WTC11 (cell line): ENCODE results near the gene CENPX. TPM values are rescaled to one million over a fixed set of nuclear protein-coding genes. Genes with fewer than 3 reads are reported as not detected.

Experiments
- ATAC-seq: fragments of 200-7000 bp; cut with Tn5 transposase; 2 replicates; pipeline ENCODE4 v1.10.0; 2021; ENCODE audit warnings: mild to moderate bottlenecking, moderate library complexity
- CTCF ChIA-PET: fragments of 300-600 bp; sonication (Branson Sonifier 250); formaldehyde crosslinking; loops from one replicate; lab custom pipeline; 2021; ENCODE audit warnings: antibody characterized with exemption; lab: Charles Lee
- POLR2A ChIA-PET: fragments of 350-600 bp; sonication (Branson Sonifier 250); formaldehyde crosslinking; loops from one replicate; lab custom pipeline; 2021; ENCODE audit warnings: antibody characterized with exemption; lab: Charles Lee
- DNase-seq: peaks from one replicate; pipeline ENCODE4 v3.0.0; 2021; ENCODE audit warnings: low spot score
- H3K27ac Mint-ChIP-seq: 2 replicates; pipeline ENCODE4 v1.8.0; 2021; ENCODE audit warnings: mixed read lengths
- H3K27me3 Mint-ChIP-seq: 2 replicates; pipeline ENCODE4 v1.8.0; 2021; ENCODE audit warnings: low read depth, mild to moderate bottlenecking, moderate library complexity, mixed read lengths
- H3K36me3 Mint-ChIP-seq: 2 replicates; pipeline ENCODE4 v1.8.0; 2021; ENCODE audit warnings: mixed read lengths
- H3K4me1 Mint-ChIP-seq: 2 replicates; pipeline ENCODE4 v1.8.0; 2022; ENCODE audit warnings: mixed read lengths
- H3K4me3 Mint-ChIP-seq: 2 replicates; pipeline ENCODE4 v1.8.0; 2021; ENCODE audit warnings: mild to moderate bottlenecking, moderate library complexity, mixed read lengths
- H3K9me3 Mint-ChIP-seq: 2 replicates; pipeline ENCODE4 v1.8.0; 2021; ENCODE audit warnings: mixed read lengths
- ATF1 ChIP-seq: sonication (generic); formaldehyde crosslinking; IDR thresholded peaks from 2 replicates; pipeline ENCODE4 v1.8.1; 2023; ENCODE audit warnings: mild to moderate bottlenecking, moderate library complexity, missing genetic modification reagents
- FOXP1 ChIP-seq: sonication (generic); formaldehyde crosslinking; IDR thresholded peaks from 2 replicates; pipeline ENCODE4 v1.8.0; 2022; ENCODE audit warnings: missing genetic modification reagents, mild to moderate bottlenecking, moderate library complexity, borderline replicate concordance
- NFYB ChIP-seq: sonication (generic); formaldehyde crosslinking; conservative IDR thresholded peaks from 2 replicates; pipeline ENCODE4 v1.8.0; 2022; ENCODE audit warnings: low read depth, missing genetic modification reagents
- SMAD3 ChIP-seq: sonication (generic); formaldehyde crosslinking; IDR thresholded peaks from 2 replicates; pipeline ENCODE4 v1.8.0; 2022; ENCODE audit warnings: missing genetic modification reagents, mild to moderate bottlenecking, borderline replicate concordance
- SP1 ChIP-seq: sonication (generic); formaldehyde crosslinking; conservative IDR thresholded peaks from 2 replicates; pipeline ENCODE4 v1.8.1; 2022; ENCODE audit warnings: missing genetic modification reagents
- TEAD1 ChIP-seq: sonication (generic); formaldehyde crosslinking; IDR thresholded peaks from 2 replicates; pipeline ENCODE4 v1.8.0; 2022; ENCODE audit warnings: mild to moderate bottlenecking, missing genetic modification reagents
- ZBTB21 ChIP-seq: sonication (generic); formaldehyde crosslinking; IDR thresholded peaks from 2 replicates; pipeline ENCODE4 v1.8.1; 2023; ENCODE audit warnings: mild to moderate bottlenecking, missing genetic modification reagents, borderline replicate concordance
- ZNF219 ChIP-seq: sonication (generic); formaldehyde crosslinking; IDR thresholded peaks from 2 replicates; pipeline ENCODE4 v1.8.0; 2023; ENCODE audit warnings: missing genetic modification reagents, mild to moderate bottlenecking, borderline replicate concordance
- total RNA-seq: library from RNA; stranded (reverse); gene quantifications from 3 replicates; pipeline ENCODE4 v1.2.3, GENCODE V29; 2021
- TF ChIP-seq, protein P1 (sequence below): sonication (generic); formaldehyde crosslinking; IDR thresholded peaks from 2 replicates; pipeline ENCODE4 v1.8.1; 2023; ENCODE audit warnings: mild to moderate bottlenecking, missing genetic modification reagents, moderate library complexity
- TF ChIP-seq, protein P2 (sequence below): sonication (generic); formaldehyde crosslinking; IDR thresholded peaks from 2 replicates; pipeline ENCODE4 v1.8.1; 2022; ENCODE audit warnings: mild to moderate bottlenecking, moderate library complexity, missing genetic modification reagents
- TF ChIP-seq, protein P3 (sequence below): sonication (generic); formaldehyde crosslinking; IDR thresholded peaks from 2 replicates; pipeline ENCODE4 v1.8.0; 2022; ENCODE audit warnings: mild to moderate bottlenecking, missing genetic modification reagents
- TF ChIP-seq, protein P4 (sequence below): sonication (generic); formaldehyde crosslinking; IDR thresholded peaks from 2 replicates; pipeline ENCODE4 v1.8.1; 2023; ENCODE audit warnings: mild to moderate bottlenecking, moderate library complexity, missing genetic modification reagents
- TF ChIP-seq, protein P5 (sequence below): sonication (generic); formaldehyde crosslinking; IDR thresholded peaks from 2 replicates; pipeline ENCODE4 v1.8.0; 2022; ENCODE audit warnings: mild to moderate bottlenecking, missing genetic modification reagents
- TF ChIP-seq, protein P6 (sequence below): sonication (generic); formaldehyde crosslinking; IDR thresholded peaks from 2 replicates; pipeline ENCODE4 v1.8.1; 2023; ENCODE audit warnings: mild to moderate bottlenecking, missing genetic modification reagents

Gene CENPX
- total RNA-seq, 1 experiment from 2014 or later, result 121 TPM

DNA sequence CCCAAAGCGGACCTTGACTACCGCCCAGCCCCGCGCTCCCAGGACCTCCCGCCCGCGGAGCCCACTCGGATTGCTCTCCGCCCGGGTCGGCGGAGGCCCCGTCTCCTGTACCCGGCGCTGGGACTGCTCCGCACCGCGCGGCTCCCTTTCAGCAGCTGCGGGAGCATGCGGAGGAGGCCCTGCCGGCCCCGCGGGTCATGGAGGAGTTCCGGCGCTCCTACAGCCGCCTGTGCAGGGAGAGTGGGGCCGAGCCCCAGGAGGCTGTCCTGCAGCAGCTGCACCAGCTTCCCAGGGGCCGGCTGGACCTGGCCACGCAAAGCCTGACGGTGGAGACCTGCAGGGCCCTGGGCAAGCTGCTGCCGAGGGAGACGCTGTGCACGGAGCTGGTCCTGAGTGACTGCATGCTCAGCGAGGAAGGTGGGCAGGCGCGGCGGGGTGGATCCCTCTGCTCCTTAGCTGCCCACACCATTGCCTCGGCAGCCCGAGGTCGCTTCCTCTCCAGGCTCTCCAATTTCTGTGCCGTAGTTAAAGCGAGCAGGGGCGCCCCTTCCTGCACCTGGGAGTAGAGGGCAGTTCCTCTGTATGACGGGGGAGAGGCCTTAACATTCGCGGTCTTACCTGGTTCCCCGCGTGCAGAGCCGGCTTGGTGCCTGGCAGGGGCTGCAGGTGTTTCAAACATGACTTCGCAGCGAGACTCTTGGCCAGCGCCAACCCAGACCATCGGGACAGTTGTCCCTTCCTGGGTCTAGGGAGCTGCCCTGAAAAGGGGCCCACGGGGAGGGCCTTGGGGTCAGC, 966 bp upstream of the CENPX start:
- no peak overlapping the region for H3K27ac Mint-ChIP-seq

DNA sequence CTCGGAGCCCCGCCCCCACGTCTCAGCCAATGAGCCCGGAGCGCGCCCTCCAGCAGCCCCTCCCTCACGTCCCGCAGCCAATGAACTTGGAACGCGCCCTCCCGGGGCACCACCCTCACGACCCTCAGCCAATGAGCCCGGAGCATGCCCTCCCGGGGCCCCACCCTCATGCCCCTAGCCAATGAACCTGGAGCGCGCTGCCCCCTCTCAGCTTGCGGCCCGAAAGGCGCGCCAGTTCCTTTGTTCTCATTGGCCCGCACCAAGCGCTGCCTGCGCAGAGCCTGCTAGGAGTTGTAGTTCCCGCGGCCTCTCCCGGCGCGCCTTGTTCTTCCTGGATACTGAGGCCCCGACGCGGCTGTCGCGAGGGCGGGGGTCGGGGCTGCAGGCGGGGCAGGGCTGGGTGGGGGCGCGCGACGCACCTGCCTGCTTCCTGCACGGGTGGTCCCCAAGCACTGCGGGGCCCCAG, 336 bp upstream of the CENPX start, which contains the start of gene LRRC45:
TSS of gene LRRC45 (plus strand) at position 325 of the 466 bp plus-strand sequence. CDS start 339 bp downstream, outside the sequence.
- POLR2A ChIA-PET, result interaction anchor here (1.0 to 2.7 kb wide), 5 partner anchors 8 to 99 kb away, joined by 3 to 9 read pairs (median 5); partner anchors contain the start of genes DCXR and RAC3
- Mint-ChIP-seq H3K4me1 (peaks cover 11% of the 10 kb centered on the region), H3K36me3 (no peaks in the 10 kb centered on the region; the same call in 1 of the 2 replicates), H3K27ac (no peak within 1 kb of the TSS), H3K9me3 (no peaks in the 10 kb centered on the region), H3K27me3 (no peaks in the 10 kb centered on the region; the same call in 1 of the 2 replicates), H3K4me3 (peak within 1 kb of the TSS; percentile 78)
- peak; percentile 92 for TF ChIP-seq NFYB
- no peak for TF ChIP-seq SMAD3 (CRISPR knock-in tag)
- TF ChIP-seq TEAD1 (CRISPR knock-in tag), result no peak
- TF ChIP-seq, protein P1, sequence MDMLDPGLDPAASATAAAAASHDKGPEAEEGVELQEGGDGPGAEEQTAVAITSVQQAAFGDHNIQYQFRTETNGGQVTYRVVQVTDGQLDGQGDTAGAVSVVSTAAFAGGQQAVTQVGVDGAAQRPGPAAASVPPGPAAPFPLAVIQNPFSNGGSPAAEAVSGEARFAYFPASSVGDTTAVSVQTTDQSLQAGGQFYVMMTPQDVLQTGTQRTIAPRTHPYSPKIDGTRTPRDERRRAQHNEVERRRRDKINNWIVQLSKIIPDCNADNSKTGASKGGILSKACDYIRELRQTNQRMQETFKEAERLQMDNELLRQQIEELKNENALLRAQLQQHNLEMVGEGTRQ (CRISPR knock-in tag), result no peak
- peak; percentile 97 for TF ChIP-seq SP1
- no peak for TF ChIP-seq ZBTB21 (CRISPR knock-in tag)
- TF ChIP-seq, protein P2, sequence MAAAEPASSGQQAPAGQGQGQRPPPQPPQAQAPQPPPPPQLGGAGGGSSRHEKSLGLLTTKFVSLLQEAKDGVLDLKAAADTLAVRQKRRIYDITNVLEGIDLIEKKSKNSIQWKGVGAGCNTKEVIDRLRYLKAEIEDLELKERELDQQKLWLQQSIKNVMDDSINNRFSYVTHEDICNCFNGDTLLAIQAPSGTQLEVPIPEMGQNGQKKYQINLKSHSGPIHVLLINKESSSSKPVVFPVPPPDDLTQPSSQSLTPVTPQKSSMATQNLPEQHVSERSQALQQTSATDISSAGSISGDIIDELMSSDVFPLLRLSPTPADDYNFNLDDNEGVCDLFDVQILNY (CRISPR knock-in tag), result peak; percentile 62; the same call in 1 of the 2 replicates
- DNase-seq, result peak; percentile 100
- ATAC-seq, result peak; percentile 93
- CTCF ChIA-PET, result interaction anchor here (0.7 to 8.8 kb wide), 21 partner anchors 8 to 213 kb away, joined by 3 to 119 read pairs (median 5); partner anchors contain the start of genes DCXR, NOTUM and RAC3

More for the DNA sequence above, 966 bp upstream of the CENPX start:
- ChIA-PET POLR2A (interaction anchor here (1.0 to 2.7 kb wide), 5 partner anchors 8 to 100 kb away, joined by 3 to 9 read pairs (median 5); partner anchors contain the start of genes DCXR and RAC3), CTCF (interaction anchor here (0.9 to 8.8 kb wide), 12 partner anchors 7 to 213 kb away, joined by 3 to 119 read pairs (median 6); partner anchors contain the start of genes DCXR, NOTUM and RAC3)
- peak overlapping the region; percentile 74 for H3K4me3 Mint-ChIP-seq
- TF ChIP-seq, protein P3, sequence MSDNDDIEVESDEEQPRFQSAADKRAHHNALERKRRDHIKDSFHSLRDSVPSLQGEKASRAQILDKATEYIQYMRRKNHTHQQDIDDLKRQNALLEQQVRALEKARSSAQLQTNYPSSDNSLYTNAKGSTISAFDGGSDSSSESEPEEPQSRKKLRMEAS (CRISPR knock-in tag), result peak; percentile 45
- TF ChIP-seq ZNF219 (CRISPR knock-in tag), result no peak
- TF ChIP-seq, protein P4, sequence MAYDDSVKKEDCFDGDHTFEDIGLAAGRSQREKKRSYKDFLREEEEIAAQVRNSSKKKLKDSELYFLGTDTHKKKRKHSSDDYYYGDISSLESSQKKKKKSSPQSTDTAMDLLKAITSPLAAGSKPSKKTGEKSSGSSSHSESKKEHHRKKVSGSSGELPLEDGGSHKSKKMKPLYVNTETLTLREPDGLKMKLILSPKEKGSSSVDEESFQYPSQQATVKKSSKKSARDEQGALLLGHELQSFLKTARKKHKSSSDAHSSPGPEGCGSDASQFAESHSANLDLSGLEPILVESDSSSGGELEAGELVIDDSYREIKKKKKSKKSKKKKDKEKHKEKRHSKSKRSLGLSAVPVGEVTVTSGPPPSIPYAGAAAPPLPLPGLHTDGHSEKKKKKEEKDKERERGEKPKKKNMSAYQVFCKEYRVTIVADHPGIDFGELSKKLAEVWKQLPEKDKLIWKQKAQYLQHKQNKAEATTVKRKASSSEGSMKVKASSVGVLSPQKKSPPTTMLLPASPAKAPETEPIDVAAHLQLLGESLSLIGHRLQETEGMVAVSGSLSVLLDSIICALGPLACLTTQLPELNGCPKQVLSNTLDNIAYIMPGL (CRISPR knock-in tag), result peak; percentile 81
- TF ChIP-seq, protein P5, sequence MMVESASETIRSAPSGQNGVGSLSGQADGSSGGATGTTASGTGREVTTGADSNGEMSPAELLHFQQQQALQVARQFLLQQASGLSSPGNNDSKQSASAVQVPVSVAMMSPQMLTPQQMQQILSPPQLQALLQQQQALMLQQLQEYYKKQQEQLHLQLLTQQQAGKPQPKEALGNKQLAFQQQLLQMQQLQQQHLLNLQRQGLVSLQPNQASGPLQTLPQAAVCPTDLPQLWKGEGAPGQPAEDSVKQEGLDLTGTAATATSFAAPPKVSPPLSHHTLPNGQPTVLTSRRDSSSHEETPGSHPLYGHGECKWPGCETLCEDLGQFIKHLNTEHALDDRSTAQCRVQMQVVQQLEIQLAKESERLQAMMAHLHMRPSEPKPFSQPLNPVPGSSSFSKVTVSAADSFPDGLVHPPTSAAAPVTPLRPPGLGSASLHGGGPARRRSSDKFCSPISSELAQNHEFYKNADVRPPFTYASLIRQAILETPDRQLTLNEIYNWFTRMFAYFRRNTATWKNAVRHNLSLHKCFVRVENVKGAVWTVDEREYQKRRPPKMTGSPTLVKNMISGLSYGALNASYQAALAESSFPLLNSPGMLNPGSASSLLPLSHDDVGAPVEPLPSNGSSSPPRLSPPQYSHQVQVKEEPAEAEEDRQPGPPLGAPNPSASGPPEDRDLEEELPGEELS (CRISPR knock-in tag), result 0 out of 2 replicates have a peak, but pooled peaks have one; percentile 20
- H3K4me1 Mint-ChIP-seq, result peaks cover 11% of the 10 kb centered on the region
- H3K9me3 Mint-ChIP-seq, result no peaks in the 10 kb centered on the region
- ATAC-seq, result peak; percentile 0; the same call in 1 of the 2 replicates
- no peaks in the 10 kb centered on the region; the same call in 1 of the 2 replicates for H3K27me3 Mint-ChIP-seq
- H3K36me3 Mint-ChIP-seq, result no peaks in the 10 kb centered on the region; the same call in 1 of the 2 replicates
- DNase-seq, result peak; percentile 44

DNA sequence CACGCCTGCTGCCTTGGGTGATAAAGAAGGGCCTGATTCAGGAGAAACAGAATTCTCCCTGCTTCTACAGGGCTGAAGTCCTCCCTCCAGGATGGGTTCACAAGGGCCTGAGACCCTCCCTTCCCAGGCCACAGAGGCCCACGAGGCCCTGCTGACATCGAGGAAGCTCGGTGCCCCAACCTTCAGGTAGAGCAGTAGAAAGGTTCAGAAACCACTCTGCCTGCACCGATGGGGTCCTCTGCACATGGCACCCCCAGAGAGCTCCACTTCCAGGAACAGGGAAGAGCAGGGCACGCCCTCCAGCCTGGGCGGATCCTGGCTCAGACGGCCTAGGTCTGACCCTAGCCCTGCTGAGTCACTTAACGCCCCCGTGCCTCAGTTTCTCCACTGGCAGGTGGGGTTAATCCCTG, 773 bp downstream of the CENPX start:
- no peaks in the 10 kb centered on the region; the same call in 1 of the 2 replicates for H3K27me3 Mint-ChIP-seq
- H3K36me3 Mint-ChIP-seq, result no peaks in the 10 kb centered on the region; the same call in 1 of the 2 replicates
- DNase-seq (no peak), ATAC-seq (no peak)
- H3K9me3 Mint-ChIP-seq, result no peaks in the 10 kb centered on the region
- H3K4me1 Mint-ChIP-seq, result peaks cover 11% of the 10 kb centered on the region
- peak overlapping the region; percentile 78 for H3K4me3 Mint-ChIP-seq
- POLR2A ChIA-PET, result no interaction called here
- TF ChIP-seq FOXP1 (CRISPR knock-in tag) (0 out of 2 replicates have a peak, but pooled peaks have one; percentile 1), ATF1 (no peak)
- TF ChIP-seq, protein P6, sequence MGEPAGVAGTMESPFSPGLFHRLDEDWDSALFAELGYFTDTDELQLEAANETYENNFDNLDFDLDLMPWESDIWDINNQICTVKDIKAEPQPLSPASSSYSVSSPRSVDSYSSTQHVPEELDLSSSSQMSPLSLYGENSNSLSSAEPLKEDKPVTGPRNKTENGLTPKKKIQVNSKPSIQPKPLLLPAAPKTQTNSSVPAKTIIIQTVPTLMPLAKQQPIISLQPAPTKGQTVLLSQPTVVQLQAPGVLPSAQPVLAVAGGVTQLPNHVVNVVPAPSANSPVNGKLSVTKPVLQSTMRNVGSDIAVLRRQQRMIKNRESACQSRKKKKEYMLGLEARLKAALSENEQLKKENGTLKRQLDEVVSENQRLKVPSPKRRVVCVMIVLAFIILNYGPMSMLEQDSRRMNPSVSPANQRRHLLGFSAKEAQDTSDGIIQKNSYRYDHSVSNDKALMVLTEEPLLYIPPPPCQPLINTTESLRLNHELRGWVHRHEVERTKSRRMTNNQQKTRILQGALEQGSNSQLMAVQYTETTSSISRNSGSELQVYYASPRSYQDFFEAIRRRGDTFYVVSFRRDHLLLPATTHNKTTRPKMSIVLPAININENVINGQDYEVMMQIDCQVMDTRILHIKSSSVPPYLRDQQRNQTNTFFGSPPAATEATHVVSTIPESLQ (CRISPR knock-in tag), result no peak
- TF ChIP-seq, all 79 proteins: peak for 1
- CTCF ChIA-PET, result interaction anchor here (0.7 to 8.8 kb wide), 14 partner anchors 9 to 196 kb away, joined by 3 to 119 read pairs (median 5); partner anchors contain the start of genes DCXR, MAFG, NOTUM and RAC3
- no peak overlapping the region for H3K27ac Mint-ChIP-seq
